Measurements from ENCODE around the gene SIK2. TPM values are rescaled to one million over a fixed set of nuclear protein-coding genes. Genes with fewer than 3 reads are reported as not detected.

The SIK2 gene
- total RNA-seq, 1 donor from 2014 or later: 43.0 TPM

GRCh38 chr11:111589886-111590499 lies 12.3 kb upstream of the SIK2 start:
- Mint-ChIP-seq H3K9me3 (ENCODE audit: low read depth) (no peaks in the 10 kb centered on the region), H3K4me1 (ENCODE audit: low read depth) (no peaks in the 10 kb centered on the region), H3K27me3 (no peaks in the 10 kb centered on the region), H3K4me3 (ENCODE audit: low read depth) (no peak overlapping the region), H3K36me3 (ENCODE audit: insufficient read depth) (no peaks in the 10 kb centered on the region), H3K27ac (no peak overlapping the region)
- DNase-seq (ENCODE audit: low spot score, unreplicated experiment): no peak
- no peak for TF ChIP-seq CTCF (IDR thresholded peaks at IDR 0.05; ENCODE audit: unreplicated experiment)

- no peaks in the 10 kb centered on the region for H3K36me3 Mint-ChIP-seq (ENCODE audit: insufficient read depth)
- DNase-seq (ENCODE audit: low spot score, unreplicated experiment): no peak
- no peak overlapping the region for H3K27ac Mint-ChIP-seq
- no peaks in the 10 kb centered on the region for H3K27me3 Mint-ChIP-seq
- no peak overlapping the region for H3K4me3 Mint-ChIP-seq (ENCODE audit: low read depth)
- no peak for TF ChIP-seq CTCF (IDR thresholded peaks at IDR 0.05; ENCODE audit: unreplicated experiment)
- no peaks in the 10 kb centered on the region for H3K9me3 Mint-ChIP-seq (ENCODE audit: low read depth)
- H3K4me1 Mint-ChIP-seq (ENCODE audit: low read depth): no peaks in the 10 kb centered on the region
Observed at GRCh38 chr11:111591187-111591960, 10.9 kb upstream of the SIK2 start.

- Mint-ChIP-seq H3K27ac (no peak overlapping the region), H3K4me1 (ENCODE audit: low read depth) (no peaks in the 10 kb centered on the region), H3K27me3 (no peaks in the 10 kb centered on the region), H3K36me3 (ENCODE audit: insufficient read depth) (no peaks in the 10 kb centered on the region), H3K4me3 (ENCODE audit: low read depth) (no peak overlapping the region), H3K9me3 (ENCODE audit: low read depth) (no peaks in the 10 kb centered on the region)
- TF ChIP-seq CTCF (IDR thresholded peaks at IDR 0.05; ENCODE audit: unreplicated experiment): no peak
- DNase-seq (ENCODE audit: low spot score, unreplicated experiment): no peak
Observed at GRCh38 chr11:111592491-111592890, 9.8 kb upstream of the SIK2 start.

- peaks cover 7% of the 10 kb centered on the region for H3K27me3 Mint-ChIP-seq
- no peak for TF ChIP-seq CTCF (IDR thresholded peaks at IDR 0.05; ENCODE audit: unreplicated experiment)
- H3K4me1 Mint-ChIP-seq (ENCODE audit: low read depth): peaks cover 3% of the 10 kb centered on the region
- no peak overlapping the region for H3K27ac Mint-ChIP-seq
- H3K4me3 Mint-ChIP-seq (ENCODE audit: low read depth): no peak overlapping the region
- no peaks in the 10 kb centered on the region for H3K36me3 Mint-ChIP-seq (ENCODE audit: insufficient read depth)
- no peak for DNase-seq (ENCODE audit: low spot score, unreplicated experiment)
- no peaks in the 10 kb centered on the region for H3K9me3 Mint-ChIP-seq (ENCODE audit: low read depth)
Observed at GRCh38 chr11:111596319-111596718, 5.9 kb upstream of the SIK2 start.

GRCh38 chr11:111598148-111598547 lies 4.1 kb upstream of the SIK2 start:
- no peak for TF ChIP-seq CTCF (IDR thresholded peaks at IDR 0.05; ENCODE audit: unreplicated experiment)
- no peak for DNase-seq (ENCODE audit: low spot score, unreplicated experiment)
- Mint-ChIP-seq H3K4me1 (ENCODE audit: low read depth) (peaks cover 5% of the 10 kb centered on the region), H3K27ac (no peak overlapping the region), H3K36me3 (ENCODE audit: insufficient read depth) (no peaks in the 10 kb centered on the region), H3K9me3 (ENCODE audit: low read depth) (no peaks in the 10 kb centered on the region), H3K4me3 (ENCODE audit: low read depth) (no peak overlapping the region), H3K27me3 (peaks cover 8% of the 10 kb centered on the region)

Measured in progenitor cell of endocrine pancreas (in vitro differentiated cells).